ENCODE results near the gene IFNG.

DNA sequence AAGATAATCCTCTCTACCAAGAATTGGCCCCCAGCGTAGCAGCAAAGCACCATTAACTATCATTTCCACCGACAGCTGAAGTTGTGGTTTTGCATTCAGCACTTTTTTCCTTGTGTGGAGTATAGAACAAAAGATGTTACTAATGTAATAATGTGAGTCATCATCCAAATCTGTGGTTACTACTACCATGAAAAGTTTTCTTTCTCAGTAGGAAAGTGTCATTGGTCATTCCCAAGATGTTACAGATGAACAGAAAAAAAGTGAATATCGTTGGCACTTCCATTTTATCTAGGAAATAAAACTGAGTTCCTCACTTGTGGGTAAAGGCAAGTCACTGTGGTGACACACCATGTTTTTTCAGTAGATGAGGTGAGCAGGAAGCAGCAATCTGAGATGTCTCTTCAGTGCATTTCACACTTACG is 30.3 kb upstream of the IFNG start:
- no peak for TF ChIP-seq POLR2AphosphoS5 (IDR thresholded peaks at IDR 0.05)
- TF ChIP-seq, protein P1, sequence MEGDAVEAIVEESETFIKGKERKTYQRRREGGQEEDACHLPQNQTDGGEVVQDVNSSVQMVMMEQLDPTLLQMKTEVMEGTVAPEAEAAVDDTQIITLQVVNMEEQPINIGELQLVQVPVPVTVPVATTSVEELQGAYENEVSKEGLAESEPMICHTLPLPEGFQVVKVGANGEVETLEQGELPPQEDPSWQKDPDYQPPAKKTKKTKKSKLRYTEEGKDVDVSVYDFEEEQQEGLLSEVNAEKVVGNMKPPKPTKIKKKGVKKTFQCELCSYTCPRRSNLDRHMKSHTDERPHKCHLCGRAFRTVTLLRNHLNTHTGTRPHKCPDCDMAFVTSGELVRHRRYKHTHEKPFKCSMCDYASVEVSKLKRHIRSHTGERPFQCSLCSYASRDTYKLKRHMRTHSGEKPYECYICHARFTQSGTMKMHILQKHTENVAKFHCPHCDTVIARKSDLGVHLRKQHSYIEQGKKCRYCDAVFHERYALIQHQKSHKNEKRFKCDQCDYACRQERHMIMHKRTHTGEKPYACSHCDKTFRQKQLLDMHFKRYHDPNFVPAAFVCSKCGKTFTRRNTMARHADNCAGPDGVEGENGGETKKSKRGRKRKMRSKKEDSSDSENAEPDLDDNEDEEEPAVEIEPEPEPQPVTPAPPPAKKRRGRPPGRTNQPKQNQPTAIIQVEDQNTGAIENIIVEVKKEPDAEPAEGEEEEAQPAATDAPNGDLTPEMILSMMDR (IDR thresholded peaks at IDR 0.05 in 8 of 11, conservative IDR thresholded peaks at IDR 0.05 in 3 of 11) = no peak
